ENCODE measurements around the gene LAMB4.
A peak's percentile ranks its signal among the peaks of the same experiment; 100 is the strongest.

LAMB4 gene, protein sequence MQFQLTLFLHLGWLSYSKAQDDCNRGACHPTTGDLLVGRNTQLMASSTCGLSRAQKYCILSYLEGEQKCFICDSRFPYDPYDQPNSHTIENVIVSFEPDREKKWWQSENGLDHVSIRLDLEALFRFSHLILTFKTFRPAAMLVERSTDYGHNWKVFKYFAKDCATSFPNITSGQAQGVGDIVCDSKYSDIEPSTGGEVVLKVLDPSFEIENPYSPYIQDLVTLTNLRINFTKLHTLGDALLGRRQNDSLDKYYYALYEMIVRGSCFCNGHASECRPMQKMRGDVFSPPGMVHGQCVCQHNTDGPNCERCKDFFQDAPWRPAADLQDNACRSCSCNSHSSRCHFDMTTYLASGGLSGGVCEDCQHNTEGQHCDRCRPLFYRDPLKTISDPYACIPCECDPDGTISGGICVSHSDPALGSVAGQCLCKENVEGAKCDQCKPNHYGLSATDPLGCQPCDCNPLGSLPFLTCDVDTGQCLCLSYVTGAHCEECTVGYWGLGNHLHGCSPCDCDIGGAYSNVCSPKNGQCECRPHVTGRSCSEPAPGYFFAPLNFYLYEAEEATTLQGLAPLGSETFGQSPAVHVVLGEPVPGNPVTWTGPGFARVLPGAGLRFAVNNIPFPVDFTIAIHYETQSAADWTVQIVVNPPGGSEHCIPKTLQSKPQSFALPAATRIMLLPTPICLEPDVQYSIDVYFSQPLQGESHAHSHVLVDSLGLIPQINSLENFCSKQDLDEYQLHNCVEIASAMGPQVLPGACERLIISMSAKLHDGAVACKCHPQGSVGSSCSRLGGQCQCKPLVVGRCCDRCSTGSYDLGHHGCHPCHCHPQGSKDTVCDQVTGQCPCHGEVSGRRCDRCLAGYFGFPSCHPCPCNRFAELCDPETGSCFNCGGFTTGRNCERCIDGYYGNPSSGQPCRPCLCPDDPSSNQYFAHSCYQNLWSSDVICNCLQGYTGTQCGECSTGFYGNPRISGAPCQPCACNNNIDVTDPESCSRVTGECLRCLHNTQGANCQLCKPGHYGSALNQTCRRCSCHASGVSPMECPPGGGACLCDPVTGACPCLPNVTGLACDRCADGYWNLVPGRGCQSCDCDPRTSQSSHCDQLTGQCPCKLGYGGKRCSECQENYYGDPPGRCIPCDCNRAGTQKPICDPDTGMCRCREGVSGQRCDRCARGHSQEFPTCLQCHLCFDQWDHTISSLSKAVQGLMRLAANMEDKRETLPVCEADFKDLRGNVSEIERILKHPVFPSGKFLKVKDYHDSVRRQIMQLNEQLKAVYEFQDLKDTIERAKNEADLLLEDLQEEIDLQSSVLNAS (N-terminal part only)

DNA sequence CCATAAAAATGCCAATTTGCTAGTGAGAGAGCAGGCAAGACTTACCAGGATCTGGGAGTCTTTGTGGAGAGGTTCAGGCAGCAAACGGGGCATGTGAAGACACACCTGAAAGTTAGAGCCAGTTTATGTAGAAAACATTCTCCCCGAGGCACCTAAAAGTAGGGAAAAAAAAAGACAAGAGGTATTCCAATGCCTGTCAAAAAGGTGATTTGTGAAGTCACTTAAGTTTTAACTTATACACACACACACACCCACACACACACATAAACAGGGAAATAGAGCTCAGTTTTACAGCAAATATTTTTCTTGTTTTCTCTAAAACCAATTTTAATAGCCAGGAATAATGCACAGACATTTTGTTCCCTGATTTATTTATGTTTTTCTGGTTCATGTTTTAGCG, at the start of gene LAMB4:
TSS of gene LAMB4 (minus strand) at position 101 of the 400 bp plus-strand sequence. CDS start 7,197 bp downstream, outside the sequence.
- DNase-seq (ENCODE audit: low read depth in 2 of 2): no peak

DNA sequence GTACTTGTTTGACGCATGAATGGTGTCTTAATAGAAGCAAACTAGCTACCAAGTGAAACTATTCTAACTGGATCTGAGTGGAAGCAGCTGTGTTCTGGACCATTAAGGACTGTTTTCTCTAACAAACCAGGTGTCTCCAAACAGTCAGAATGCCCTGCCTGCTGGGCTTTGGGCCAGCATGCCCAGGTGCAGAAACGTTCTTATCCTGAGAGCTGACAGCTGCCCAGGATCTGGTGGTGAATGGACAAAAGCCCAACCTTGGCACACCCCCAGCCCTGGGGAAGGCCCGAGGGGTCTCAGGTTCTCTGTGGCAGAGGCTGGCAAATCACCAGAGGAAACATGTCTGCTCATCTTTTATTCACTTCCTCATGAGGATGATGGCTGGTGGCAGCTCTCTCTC, 48.2 kb upstream of the LAMB4 start:
- DNase-seq (ENCODE audit: low read depth in 2 of 2): no peak

DNA sequence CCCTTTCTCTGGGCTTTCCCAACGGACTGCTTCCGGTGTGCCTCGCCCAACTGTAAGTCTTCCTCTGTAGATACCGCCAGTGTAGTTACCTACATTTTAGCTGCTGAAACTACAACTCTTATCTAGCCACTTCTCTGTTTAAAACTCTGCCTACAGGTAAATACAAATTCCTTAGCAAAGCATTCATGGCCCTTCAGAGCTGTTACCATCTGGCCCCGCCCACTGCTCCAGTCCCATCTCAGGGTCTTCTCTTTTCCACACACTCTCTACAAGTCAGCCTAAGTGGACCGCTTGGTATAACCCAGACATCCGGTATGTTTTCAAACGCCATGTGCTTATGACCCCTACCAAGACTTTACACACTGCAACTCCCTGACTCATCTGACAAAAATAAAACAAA, 41.0 kb upstream of the LAMB4 start:
- DNase-seq (ENCODE audit: low read depth in 2 of 2): no peak

DNA sequence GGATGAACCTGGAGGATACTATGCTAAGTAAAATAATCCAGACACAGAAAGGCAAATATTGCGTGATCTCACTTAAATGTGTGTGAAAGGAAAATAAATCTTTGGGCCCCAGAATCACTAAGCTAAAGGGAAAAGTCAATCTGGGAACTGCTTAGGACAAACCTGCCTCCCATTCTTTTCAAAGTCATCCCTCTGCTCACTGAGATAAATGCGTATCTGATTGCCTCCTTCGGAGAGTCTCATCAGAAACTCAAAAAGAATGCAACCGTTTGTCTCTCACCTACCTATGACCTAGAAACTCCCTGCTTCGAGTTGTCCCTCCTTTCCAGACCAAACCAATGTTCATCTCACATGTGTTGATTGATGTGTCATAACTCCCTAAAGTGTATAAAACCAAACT, 40.1 kb upstream of the LAMB4 start:
- DNase-seq (ENCODE audit: low read depth in 2 of 2): no peak

DNA sequence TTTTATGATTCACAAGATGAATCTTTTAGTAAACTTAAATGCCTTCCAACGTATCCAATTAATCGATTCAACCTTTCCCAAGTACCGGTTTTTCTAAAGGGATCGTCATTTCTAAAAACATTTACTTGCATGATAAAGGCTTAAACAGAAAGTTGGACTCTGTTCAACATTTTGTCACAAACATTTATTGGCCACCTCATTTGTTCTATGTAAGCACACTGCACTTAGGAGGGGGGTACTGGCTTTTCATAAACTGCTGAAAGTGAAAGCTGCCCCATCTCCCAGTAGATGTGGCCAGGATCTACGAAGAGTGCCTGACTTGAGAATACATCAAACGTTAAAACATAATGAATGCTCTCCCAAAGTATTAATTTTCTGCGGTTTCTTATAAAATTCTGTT, 37.3 kb upstream of the LAMB4 start:
- no peak for DNase-seq (ENCODE audit: low read depth in 2 of 2)

DNA sequence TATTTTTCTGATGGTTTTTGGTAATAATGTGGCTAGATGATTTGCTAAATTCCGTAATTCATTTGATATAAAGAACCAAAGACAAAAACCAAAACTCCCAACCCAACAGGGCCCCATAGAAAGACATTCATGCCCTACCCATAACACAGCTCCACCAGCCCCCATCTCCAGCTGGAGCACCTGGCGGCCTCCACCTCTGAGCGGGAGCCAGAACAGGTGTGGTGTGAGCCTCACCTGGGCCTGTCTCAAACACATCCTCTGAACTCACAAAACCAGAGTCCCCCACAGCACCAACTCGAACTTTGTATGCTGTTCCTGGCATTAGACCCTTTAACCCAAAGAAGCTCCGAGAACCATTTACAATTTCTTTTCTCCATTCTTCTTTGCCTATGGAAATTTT, 36.5 kb upstream of the LAMB4 start:
- DNase-seq (ENCODE audit: low read depth in 2 of 2): no peak

DNA sequence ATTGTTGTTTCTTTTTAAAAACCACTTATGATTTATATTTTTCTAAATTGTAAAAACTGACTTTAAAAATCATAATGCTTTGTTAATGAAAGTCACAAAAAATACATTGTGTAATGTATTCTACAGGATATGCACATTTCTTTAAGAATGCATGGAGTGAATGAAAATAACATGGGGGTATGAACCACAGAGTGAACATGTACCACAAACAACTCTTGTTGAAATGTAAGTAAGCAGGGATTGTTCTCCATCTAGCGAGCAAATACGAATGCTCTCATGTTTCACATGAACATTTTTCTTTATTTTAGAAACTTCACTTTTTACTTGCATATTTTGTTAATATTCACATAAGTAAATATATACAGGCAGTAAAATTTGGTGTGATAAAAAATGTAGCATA, 35.6 kb upstream of the LAMB4 start:
- DNase-seq (ENCODE audit: low read depth in 2 of 2): no peak

DNA sequence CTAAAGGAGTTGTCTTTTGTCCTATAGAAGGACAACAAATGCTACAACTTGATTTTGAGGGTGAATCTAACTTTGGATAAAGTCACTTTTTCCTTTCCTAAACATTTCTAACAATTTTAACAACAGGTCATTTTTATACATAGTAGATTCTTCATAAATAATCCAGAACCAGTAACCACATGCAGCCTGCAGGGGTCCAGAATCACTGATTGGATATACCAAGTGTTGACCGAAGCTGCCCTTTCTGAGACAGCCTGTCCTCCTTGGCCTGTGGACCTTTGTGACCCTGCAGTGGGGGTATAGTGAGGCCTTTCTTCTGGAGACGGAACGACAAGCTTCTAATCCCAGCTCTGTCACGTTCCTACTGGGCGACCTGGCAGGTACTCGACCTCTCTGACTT, 34.8 kb upstream of the LAMB4 start:
- no peak for DNase-seq (ENCODE audit: low read depth in 2 of 2)

DNA sequence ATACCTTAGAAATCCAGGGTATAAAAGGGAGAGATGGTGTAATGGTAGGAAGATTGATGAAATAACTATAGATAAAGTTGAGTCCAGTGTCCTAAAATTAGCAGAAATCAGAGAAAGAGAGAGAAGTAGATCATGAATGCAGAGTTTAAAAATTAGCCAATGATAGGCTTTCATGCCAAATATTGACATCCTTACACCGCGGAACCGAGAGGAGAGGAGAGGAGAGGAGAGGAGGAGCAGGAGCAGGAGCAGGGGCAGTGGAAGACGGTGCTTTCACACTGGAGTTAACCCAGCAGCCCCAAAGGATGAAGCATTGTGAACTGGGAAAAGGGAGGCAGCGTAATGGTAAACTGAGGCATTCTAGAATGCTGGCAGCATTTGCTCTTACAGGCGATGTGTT, 34.2 kb upstream of the LAMB4 start:
- no peak for DNase-seq (ENCODE audit: low read depth in 2 of 2)

DNA sequence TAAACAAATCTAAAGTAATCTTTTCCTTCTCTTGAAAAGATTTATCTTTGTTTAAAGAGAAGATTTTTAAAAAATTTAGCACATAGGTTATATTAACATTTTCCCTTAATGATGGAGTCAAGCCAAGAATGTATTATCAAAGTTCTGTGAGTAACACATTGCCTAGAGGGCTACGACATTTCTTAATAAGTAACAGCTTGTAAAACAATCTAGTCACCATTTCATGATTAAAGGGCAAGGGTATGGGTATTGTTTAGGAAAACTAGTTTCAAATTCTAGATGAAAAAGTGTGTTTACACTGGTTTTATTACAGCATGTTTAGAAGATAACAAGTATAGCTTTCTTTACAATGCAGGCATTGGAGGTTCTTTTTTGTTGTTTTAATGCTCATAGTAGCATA, 28.6 kb upstream of the LAMB4 start:
- DNase-seq (ENCODE audit: low read depth in 2 of 2): no peak

DNA sequence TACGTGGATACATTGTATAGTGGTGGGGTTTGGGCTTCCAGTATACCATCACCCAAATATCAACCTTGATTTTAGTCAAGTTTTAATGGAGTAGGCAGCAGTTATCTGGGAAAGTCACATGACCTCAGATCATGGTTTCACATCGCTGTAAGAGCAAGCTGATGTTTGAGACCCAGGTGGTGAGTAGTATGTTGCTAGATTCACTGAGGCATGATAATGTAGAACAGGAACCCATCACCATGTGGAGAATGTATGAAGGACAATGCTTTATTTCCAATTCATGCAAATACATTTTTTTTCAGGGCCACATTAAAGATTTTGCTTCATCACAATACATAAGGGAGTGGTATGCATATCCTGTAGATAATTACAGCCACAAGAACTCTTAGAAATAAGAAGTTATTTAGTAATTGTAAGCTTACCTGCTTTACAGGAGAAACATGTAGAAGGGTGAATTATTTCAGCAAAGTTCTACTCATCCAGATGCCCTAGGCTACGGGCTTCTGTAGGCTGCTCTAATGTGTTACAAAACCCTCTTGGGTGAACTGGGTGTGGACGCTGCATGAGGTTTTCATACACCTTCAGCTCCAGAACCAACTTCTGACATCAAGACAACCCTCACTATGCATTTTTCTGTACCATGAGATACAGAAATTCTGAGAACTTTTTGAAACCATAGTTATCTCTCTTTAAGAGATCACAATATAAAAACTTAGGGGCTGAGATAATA, 27.6 kb upstream of the LAMB4 start:
- DNase-seq (ENCODE audit: low read depth in 2 of 2): no peak

DNA sequence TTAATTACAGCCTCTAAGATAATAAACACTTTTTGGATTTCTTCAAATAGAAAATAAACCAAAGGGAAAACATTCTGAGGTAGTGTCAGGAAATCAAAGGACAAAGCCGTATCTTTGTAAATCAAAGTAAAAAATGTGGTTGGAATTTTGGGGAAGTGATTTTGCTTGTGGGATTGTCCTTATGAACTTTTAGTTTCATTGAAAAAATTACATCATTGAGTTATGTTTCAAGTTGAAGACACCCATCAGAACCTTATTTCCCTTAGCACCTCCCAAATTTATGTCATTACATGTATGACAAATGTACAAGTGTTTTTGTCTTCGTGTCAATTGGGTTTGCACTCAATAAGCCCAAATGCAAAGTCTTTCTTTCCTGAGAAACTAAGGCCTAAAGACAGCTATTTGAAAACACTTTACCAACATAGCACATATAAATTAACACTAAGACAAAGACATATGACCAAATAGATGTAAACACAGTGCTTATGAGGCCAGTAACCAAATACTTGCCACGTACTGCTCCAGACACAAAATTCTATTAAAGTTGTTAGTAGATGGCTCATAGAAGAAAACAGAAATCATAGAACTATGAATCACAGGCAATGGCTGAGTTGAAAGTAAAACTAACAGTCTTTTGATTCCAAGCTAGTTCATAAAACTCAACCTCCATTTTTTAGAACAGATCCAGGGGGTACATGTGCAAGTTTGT, 26.9 kb upstream of the LAMB4 start:
- DNase-seq (ENCODE audit: low read depth in 2 of 2): no peak

DNA sequence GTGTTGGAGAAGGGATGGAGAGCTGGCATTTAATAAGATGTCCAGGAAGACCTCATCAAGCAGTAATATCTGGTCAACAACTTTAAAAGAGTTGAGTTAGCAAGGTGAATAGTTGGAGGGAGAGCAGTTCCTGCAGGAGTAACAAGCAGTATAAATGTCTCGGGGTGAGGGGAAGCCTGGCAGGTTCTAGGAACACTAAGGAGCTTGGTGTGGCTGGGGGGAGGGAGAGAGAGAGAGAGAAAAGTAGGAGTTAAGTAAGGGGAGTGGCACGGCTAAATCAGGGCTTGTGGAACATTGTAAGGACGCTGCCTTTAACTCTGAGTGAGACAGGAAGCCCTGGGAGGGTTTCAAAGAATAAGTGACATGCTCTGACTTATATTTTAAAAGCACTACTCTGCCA, 22.0 kb upstream of the LAMB4 start:
- no peak for DNase-seq (ENCODE audit: low read depth in 2 of 2)

DNA sequence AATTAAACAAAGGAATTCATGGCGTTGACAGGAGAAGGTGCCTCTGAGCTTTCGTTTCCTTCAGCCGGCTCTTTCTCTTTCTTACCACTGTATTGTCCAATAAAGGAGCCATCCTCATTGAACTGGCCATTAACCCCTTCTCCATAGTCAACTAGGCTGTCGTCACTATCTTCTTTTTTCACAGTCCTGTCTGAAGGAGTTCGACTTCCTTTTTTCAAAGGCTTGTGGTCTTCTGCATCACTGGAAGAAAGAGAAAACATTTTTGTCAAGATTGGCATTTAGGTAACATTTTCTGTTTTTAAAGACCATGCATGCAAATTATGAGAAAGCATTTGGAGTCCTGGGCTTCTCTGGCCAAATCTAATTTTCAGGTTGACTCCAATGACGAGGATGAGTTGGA, 19.7 kb upstream of the LAMB4 start:
- DNase-seq (ENCODE audit: low read depth in 2 of 2): no peak

DNA sequence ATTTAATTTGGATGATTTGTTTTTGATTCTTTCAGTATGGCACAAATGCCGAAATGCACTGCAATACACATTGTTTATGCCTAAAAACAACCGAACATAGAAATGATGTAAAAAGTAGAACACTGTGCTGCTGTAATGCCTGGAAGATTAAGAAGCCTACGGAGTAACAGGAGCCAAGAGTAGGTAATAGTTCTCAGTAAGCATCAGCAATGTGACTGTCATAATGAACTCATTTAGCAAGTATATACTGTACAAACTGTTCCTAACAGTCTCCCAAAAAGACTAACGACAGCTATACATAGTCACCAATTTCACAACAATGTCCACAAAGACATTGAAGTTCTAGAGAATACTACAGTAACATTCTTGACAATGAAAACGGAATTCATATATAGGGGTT, 19.0 kb upstream of the LAMB4 start:
- no peak for DNase-seq (ENCODE audit: low read depth in 2 of 2)

DNA sequence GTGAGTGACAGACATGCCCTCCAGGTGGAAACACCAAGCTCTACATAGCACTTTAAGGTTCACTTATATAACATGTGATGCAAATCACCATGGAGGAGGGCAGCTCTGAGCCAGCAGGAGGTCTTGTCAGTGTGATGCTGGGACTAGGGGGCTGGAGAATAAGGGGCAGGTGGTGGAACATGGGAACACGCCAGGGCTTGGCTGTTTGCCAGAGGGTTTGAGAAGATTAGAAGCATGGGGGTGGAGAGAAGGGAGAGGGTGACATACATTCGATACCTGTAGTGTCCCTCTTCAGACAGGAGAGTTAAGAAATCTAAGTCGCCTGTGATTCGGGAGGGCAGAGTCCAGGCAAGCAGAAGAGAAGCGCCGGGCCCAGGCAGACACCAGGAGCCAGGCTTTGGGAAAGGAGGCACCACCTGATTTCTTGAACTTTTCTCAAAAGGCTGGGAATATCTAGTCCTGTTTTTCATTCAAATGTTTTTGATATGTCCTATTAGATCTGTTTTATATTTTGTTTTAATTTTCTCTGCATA, 16.9 kb upstream of the LAMB4 start:
- DNase-seq (ENCODE audit: low read depth in 2 of 2): no peak

DNA sequence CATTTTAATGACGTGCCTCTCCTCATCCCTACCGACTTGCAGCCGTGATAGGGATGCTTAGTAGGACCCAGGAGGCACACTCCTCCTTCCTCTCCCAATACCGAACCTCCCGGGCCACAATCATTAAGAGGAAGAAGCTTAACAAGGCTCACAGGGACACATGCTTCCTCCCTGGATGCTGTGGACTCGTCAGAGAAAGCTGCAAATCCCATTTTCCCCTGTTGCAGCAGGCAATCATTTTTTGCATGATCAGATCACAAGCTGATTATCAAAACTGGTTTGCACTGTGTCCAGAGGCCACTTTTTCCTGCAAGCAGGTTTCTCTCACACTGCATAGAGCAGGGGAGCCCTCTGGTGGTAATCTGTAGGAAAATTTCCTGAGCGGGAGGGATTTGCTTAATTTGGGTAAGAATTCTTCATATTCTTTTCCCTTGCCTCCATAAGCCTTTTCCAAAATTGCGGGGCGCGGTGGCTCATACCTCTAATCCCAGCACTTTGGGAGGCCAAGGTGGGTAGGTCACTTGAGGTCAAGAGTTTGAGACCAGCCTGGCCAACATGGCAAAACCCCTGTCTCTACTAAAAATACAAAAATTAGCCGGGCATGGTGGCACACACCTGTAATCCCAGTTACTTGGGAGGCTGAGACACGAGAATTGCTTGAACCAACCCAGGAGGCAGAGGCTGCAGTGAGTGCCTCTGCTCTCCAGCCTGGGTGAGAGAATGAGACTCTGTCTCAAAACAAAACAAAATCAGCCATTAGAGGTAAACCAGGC, 16.1 kb upstream of the LAMB4 start:
- peak in 1 of 2 donors; percentile 16 for DNase-seq (ENCODE audit: low read depth in 2 of 2)

DNA sequence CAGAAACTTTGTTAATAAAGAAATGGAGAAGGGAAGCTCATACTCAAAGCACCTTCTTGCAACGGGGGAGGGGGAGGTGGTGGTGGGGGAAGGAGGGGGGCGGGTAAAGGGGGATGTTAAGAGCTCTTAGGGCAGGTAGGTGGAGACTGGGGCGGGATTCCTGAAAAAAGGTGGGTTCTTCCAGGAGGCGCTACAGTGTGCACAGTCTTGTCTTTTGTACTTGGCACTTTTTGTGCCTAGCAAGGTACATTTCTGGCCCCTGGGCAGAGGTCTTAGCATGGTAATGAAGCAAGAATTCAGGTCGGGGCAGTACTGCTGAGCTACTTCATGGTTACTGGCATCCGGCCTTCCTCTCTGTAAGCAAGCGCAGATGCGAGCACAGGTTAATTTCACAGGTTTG, 15.2 kb upstream of the LAMB4 start:
- no peak for DNase-seq (ENCODE audit: low read depth in 2 of 2)

DNA sequence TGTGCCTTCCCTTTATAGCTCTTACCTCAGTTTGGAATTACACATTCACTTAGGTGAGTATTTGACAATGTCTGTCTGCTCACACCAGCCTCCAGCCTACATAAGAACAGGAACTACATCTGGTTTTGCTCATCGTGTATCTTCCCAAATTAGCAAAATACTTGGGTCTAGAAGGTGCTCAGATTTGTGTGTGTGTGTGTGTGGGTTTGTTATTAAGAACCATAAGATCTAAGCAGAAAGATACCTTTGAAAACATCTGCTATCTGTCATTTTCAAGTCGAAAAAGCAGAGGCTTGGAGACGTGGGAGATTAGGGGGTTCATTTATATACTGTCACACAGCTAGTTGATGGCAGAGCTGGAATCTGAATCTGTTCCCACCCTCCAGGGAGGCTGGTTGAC, 14.8 kb upstream of the LAMB4 start:
- DNase-seq (ENCODE audit: low read depth in 2 of 2): no peak

All from stimulated activated CD4-positive, alpha-beta T cell treated with anti-CD3 and anti-CD28 coated beads, Interleukin-15, amount 100 ng/mL, for 48 hours (primary cell).